Colonic mucosa (tissue), 4 donors: ENCODE results near the gene SCYGR1. TPM values are rescaled to one million over a fixed set of nuclear protein-coding genes. Genes with fewer than 3 reads are reported as not detected.

Experiments used
- DNase-seq: peaks from one replicate; pipeline ENCODE4 v3.0.0-alpha.2; 2020
- H3K27ac ChIP-seq: fragments of 200-600 bp; one replicate; pipeline ENCODE4 v1.8.0; 2021
- H3K27me3 ChIP-seq: fragments of 200-600 bp; one replicate; pipeline ENCODE4 v1.8.0; 2021
- H3K36me3 ChIP-seq: fragments of 200-600 bp; one replicate; pipeline ENCODE4 v1.8.0; 2021
- H3K4me1 ChIP-seq: fragments of 200-600 bp; one replicate; pipeline ENCODE4 v1.8.0; 2021; ENCODE audit warnings: mild to moderate bottlenecking
- H3K4me3 ChIP-seq: fragments of 200-600 bp; one replicate; pipeline ENCODE4 v1.8.0; 2021
- H3K9ac ChIP-seq, 2 donors: one replicate each; pipeline ENCODE4 v1.7.0; 2013; ENCODE audit warnings: control low read depth in 2 of 2, low read depth in 2 of 2, low read length in 2 of 2
- H3K9me3 ChIP-seq: fragments of 200-600 bp; one replicate; pipeline ENCODE4 v1.8.0; 2021
- CTCF ChIP-seq: fragments of 200-600 bp; IDR thresholded peaks from one replicate; pipeline ENCODE4 v1.8.0; 2022; ENCODE audit warnings: antibody characterized with exemption, mild to moderate bottlenecking
- intact Hi-C: fragments of 100-400 bp; cut with DNase I; formaldehyde crosslinking; loops from one replicate; pipeline ENCODE4 v1.14.1; 2022
- total RNA-seq, 2 donors: library from RNA; stranded (reverse); fragmentation: NEBNext Ultra II Directional in 1 of 2; extraction: Animal tissue kit (Norgen Biotek cat#: 25700) in 1 of 2; gene quantifications; one replicate each; pipeline ENCODE4 v1.2.1, GENCODE V29; 2021
- donor health status: healthy.
- donor health status: DM: no; HTN: no; CAD: no.
- donor health status: DM: no; HTN: no; CAD: no.

SCYGR1 gene
- total RNA-seq, 2 donors from 2014 or later: not detected

- intact Hi-C loops: no loop called here
- Histone ChIP-seq H3K4me3 (no peak overlapping the region), H3K9me3 (no peaks in the 10 kb centered on the region), H3K9ac (no peak overlapping the region), H3K27me3 (no peaks in the 10 kb centered on the region), H3K27ac (no peak overlapping the region), H3K36me3 (no peaks in the 10 kb centered on the region), H3K4me1 (no peaks in the 10 kb centered on the region)
- DNase-seq: no peak
- TF ChIP-seq CTCF: no peak
These were observed 27.4 kb downstream of the SCYGR1 start for GRCh38 chr2:227360351-227360750.

GRCh38 chr2:227351639-227352038 lies 36.1 kb downstream of the SCYGR1 start:
- Histone ChIP-seq H3K36me3 (no peaks in the 10 kb centered on the region), H3K27ac (no peak overlapping the region), H3K4me1 (no peaks in the 10 kb centered on the region), H3K4me3 (no peak overlapping the region), H3K9ac (no peak overlapping the region), H3K9me3 (no peaks in the 10 kb centered on the region), H3K27me3 (no peaks in the 10 kb centered on the region)
- TF ChIP-seq CTCF: no peak
- intact Hi-C loops: no loop called here
- no peak for DNase-seq

GRCh38 chr2:227349989-227350612 lies 37.6 kb downstream of the SCYGR1 start:
- Histone ChIP-seq H3K9me3 (no peaks in the 10 kb centered on the region), H3K4me3 (no peak overlapping the region), H3K27me3 (no peaks in the 10 kb centered on the region), H3K4me1 (no peaks in the 10 kb centered on the region), H3K9ac (no peak overlapping the region), H3K36me3 (no peaks in the 10 kb centered on the region), H3K27ac (no peak overlapping the region)
- TF ChIP-seq CTCF: no peak
- no peak for DNase-seq
- intact Hi-C loops: no loop called here

GRCh38 chr2:227348324-227348723 lies 39.4 kb downstream of the SCYGR1 start:
- Histone ChIP-seq H3K27me3 (no peaks in the 10 kb centered on the region), H3K9me3 (no peaks in the 10 kb centered on the region), H3K36me3 (no peaks in the 10 kb centered on the region), H3K27ac (no peak overlapping the region), H3K9ac (no peak overlapping the region), H3K4me1 (no peaks in the 10 kb centered on the region), H3K4me3 (no peak overlapping the region)
- no peak for TF ChIP-seq CTCF
- DNase-seq: no peak
- intact Hi-C loops: no loop called here

GRCh38 chr2:227347117-227347516 lies 40.6 kb downstream of the SCYGR1 start:
- H3K27ac ChIP-seq: no peak overlapping the region
- H3K27me3 ChIP-seq: no peaks in the 10 kb centered on the region
- intact Hi-C loops: no loop called here
- TF ChIP-seq CTCF: no peak
- DNase-seq: no peak
- H3K9ac ChIP-seq: no peak overlapping the region
- no peak overlapping the region for H3K4me3 ChIP-seq
- H3K36me3 ChIP-seq: no peaks in the 10 kb centered on the region
- H3K4me1 ChIP-seq: no peaks in the 10 kb centered on the region
- no peaks in the 10 kb centered on the region for H3K9me3 ChIP-seq
